ENCODE results near the gene NLRP5. TPM values are rescaled to one million over a fixed set of nuclear protein-coding genes. Genes with fewer than 3 reads are reported as not detected.

The NLRP5 gene
- total and polyA plus RNA-seq, 2 of the 8 experiments (the other 6 are each of a cell fraction or from before 2014, with no cell fraction given), result not detected

DNA sequence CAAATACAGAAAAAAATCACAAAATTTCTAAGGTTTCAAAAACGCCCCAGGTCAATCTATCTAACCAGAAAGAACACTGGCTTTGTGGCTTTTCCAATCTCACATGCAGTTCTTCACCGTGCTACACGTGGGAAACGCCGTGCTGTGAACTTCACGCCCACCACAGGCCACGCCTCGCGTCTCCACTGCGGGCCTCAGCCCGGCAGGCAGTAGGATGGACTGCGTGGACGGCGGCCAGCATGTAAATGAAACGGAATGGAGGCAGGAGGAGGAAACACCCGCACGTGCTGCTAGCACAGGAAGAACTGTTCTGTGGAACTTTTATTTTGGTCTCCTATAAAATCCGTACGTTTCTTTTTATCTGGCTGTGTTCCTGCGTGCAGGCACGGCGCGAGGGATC lies 110.7 kb downstream of the NLRP5 start:
- H2AFZ ChIP-seq (ENCODE audit: low read length), result no peak overlapping the region
- no peak overlapping the region for H3K56ac ChIP-seq (replicated peaks; ENCODE audit: insufficient read length, low read depth, low read length)
- no peak overlapping the region for H3K23ac ChIP-seq (ENCODE audit: insufficient read length)
- DNase-seq (ENCODE audit: low read depth in 1 of 2, low spot score in 2 of 2) (no peak), FAIRE-seq (no peak)
- ChIA-PET POLR2A (ENCODE audit: partially characterized antibody) (no interaction called here), CTCF (ENCODE audit: partially characterized antibody) (interaction anchor here (0.6 to 2.0 kb wide), 3 partner anchors 16 to 548 kb away, joined by 3 to 4 read pairs (median 3); no protein-coding TSS in a partner anchor)
- H2BK5ac ChIP-seq (ENCODE audit: low read depth, low read length), result no peak overlapping the region
- no peak overlapping the region for H3K14ac ChIP-seq (ENCODE audit: insufficient read length)
- no peaks in the 10 kb centered on the region for H3K27me3 ChIP-seq (replicated peaks in 1 of 4; ENCODE audit: control insufficient read depth in 3 of 4, extremely low read depth in 1 of 4, insufficient read depth in 3 of 4, low read length in 3 of 4)
- H3K4ac ChIP-seq (replicated peaks; ENCODE audit: insufficient read length, low read depth, low read length), result no peak overlapping the region
- peak overlapping the region; percentile 41; the same call in 1 of the 2 replicates for H4K8ac ChIP-seq (ENCODE audit: extremely low read depth, insufficient read depth, low read length)
- TF ChIP-seq FOSL1 (IDR thresholded peaks at IDR 0.05; ENCODE audit: insufficient read depth, low read depth, low read length) (no peak), TBP (IDR thresholded peaks at IDR 0.05; ENCODE audit: low read depth, low read length) (no peak), YY1 (IDR thresholded peaks at IDR 0.05; ENCODE audit: low read depth, low read length) (no peak), JUND (IDR thresholded peaks at IDR 0.05; ENCODE audit: low read length) (no peak), SUZ12 (IDR thresholded peaks at IDR 0.05; ENCODE audit: low read length) (no peak), RXRA (IDR thresholded peaks at IDR 0.05; ENCODE audit: insufficient read depth, low read depth, low read length) (no peak)
- no peak overlapping the region for H2BK120ac ChIP-seq (replicated peaks; ENCODE audit: low read depth, low read length)
- H3K9me3 ChIP-seq (ENCODE audit: insufficient read depth in 2 of 2, low read depth in 1 of 2, low read length in 1 of 2), result no peaks in the 10 kb centered on the region
- H3K4me2 ChIP-seq (ENCODE audit: insufficient read depth in 1 of 2, low read depth in 2 of 2, low read length in 2 of 2), result no peak overlapping the region
- no peak overlapping the region for H2BK20ac ChIP-seq (ENCODE audit: low read length)
- no peak overlapping the region for H3K18ac ChIP-seq (ENCODE audit: extremely low read depth, low read length)
- H3K23me2 ChIP-seq (ENCODE audit: low read depth, low read length), result no peaks in the 10 kb centered on the region
- H4K5ac ChIP-seq (ENCODE audit: insufficient read length, low read depth, low read length), result no peak overlapping the region
- peaks cover 27% of the 10 kb centered on the region for H3K79me1 ChIP-seq (ENCODE audit: low read depth, low read length)
- H2BK15ac ChIP-seq (ENCODE audit: low read length), result no peak overlapping the region
- H3K79me2 ChIP-seq (ENCODE audit: control insufficient read depth in 1 of 2, insufficient read depth in 2 of 2, low read length in 2 of 2), result peaks cover 0 to 65% of the 10 kb centered on the region in 2 experiments; a peak in 2 of 4 replicates
- H3K9ac ChIP-seq (replicated peaks in 1 of 4; ENCODE audit: extremely low read depth in 1 of 4, low read depth in 3 of 4, low read length in 3 of 4), result no peak overlapping the region
- no peak overlapping the region for H2BK12ac ChIP-seq (ENCODE audit: low read depth, low read length)
- no peak overlapping the region for H3K27ac ChIP-seq (ENCODE audit: low read depth, low read length)
- no peak overlapping the region for H3K4me3 ChIP-seq (ENCODE audit: extremely low read depth in 1 of 4, insufficient read depth in 2 of 4, low read depth in 3 of 4, low read length in 4 of 4)
- H4K20me1 ChIP-seq (replicated peaks in 1 of 2; ENCODE audit: control insufficient read depth in 1 of 2, insufficient read depth in 2 of 2, low read length in 2 of 2), result peaks cover 8 to 38% of the 10 kb centered on the region in 2 experiments
- no peaks in the 10 kb centered on the region; a peak in 1 of 7 replicates for H3K4me1 ChIP-seq (replicated peaks in 1 of 4; ENCODE audit: control insufficient read depth in 3 of 4, insufficient read depth in 4 of 4, low read length in 3 of 4)
- H2AK5ac ChIP-seq (ENCODE audit: low read depth, low read length), result no peak overlapping the region
- 94% methylated on average over 23 of the region's 23 CpGs; no CpG with 5 or more reads in 1 of the 2 experiments for WGBS, 2 experiments (ENCODE audit: extremely low coverage in 1 of 2, insufficient coverage in 1 of 2, insufficient read length in 1 of 2, insufficient replicate concordance in 2 of 2, low coverage in 1 of 2, low lambda C conversion rate in 2 of 2, missing lambda C conversion rate in 1 of 2)
- H3K36me3 ChIP-seq (ENCODE audit: control insufficient read depth in 2 of 4, insufficient read depth in 4 of 4, low read length in 3 of 4), result peaks cover under 1 to 22% (median 6%) of the 10 kb centered on the region in 4 experiments; a peak in 6 of 8 replicates
- no peak overlapping the region for H4K91ac ChIP-seq (replicated peaks; ENCODE audit: insufficient read length, low read length)
